ENCODE data around the gene XDH.

GRCh38 chr2:31337860-31338259, 76.7 kb downstream of the XDH start:
- TF ChIP-seq POLR2AphosphoS5 (IDR thresholded peaks at IDR 0.05; ENCODE audit: low read depth) (no peak), CTCF (IDR thresholded peaks at IDR 0.05; ENCODE audit: insufficient read depth, low read length) (no peak), REST (IDR thresholded peaks at IDR 0.05; ENCODE audit: insufficient replicate concordance, low read depth) (no peak), GABPA (IDR thresholded peaks at IDR 0.05; ENCODE audit: low read depth) (no peak), SPI1 (IDR thresholded peaks at IDR 0.05; ENCODE audit: borderline replicate concordance, low read depth) (no peak)

Measured in HL-60 (cell line).